Sigmoid colon (tissue), 7 donors: ENCODE data around the gene GPR157. TPM values are rescaled to one million over a fixed set of nuclear protein-coding genes. Genes with fewer than 3 reads are reported as not detected.

Experiments
- DNase-seq: peaks from one replicate; pipeline ENCODE4 v3.0.0-alpha.2; 2019
- H3K27ac ChIP-seq, 4 donors: fragments of 200-600 bp; sonication (generic); one replicate each; pipeline ENCODE4 v1.5.1; 2016 to 2019; ENCODE audit warnings: mild to moderate bottlenecking in 1 of 4
- H3K27me3 ChIP-seq, 3 donors: fragments of 200-600 bp; sonication (generic); one replicate each; pipeline ENCODE4 v1.5.1; 2019; ENCODE audit warnings: mild to moderate bottlenecking in 1 of 3
- H3K36me3 ChIP-seq, 4 donors: fragments of 200-600 bp; sonication (generic); one replicate each; pipeline ENCODE4 v1.5.1; 2016 to 2019
- H3K4me1 ChIP-seq, 4 donors: fragments of 200-600 bp; sonication (generic); one replicate each; pipeline ENCODE4 v1.5.1; 2017 to 2019
- H3K4me3 ChIP-seq, 4 donors: fragments of 200-600 bp; sonication (generic); one replicate each; pipeline ENCODE4 v1.5.1; 2017 to 2019; ENCODE audit warnings: mild to moderate bottlenecking in 2 of 4, moderate library complexity in 1 of 4
- H3K9me3 ChIP-seq, 4 donors: fragments of 200-600 bp in 3 of 4; sonication (generic) in 3 of 4; one replicate each; pipeline versions ENCODE4 v1.5.1 to v1.6.1; 2013 to 2019
- CTCF ChIP-seq, 4 experiments: fragments of 450-650 bp in 3 of 4; fragments of 200-600 bp in 1 of 4; IDR thresholded peaks; one replicate each; pipeline ENCODE4 v1.5.1; 2016 to 2019; ENCODE audit warnings: antibody characterized with exemption in 4 of 4, mild to moderate bottlenecking in 3 of 4, moderate library complexity in 2 of 4
- EP300 ChIP-seq, 4 donors: sonication (generic); formaldehyde crosslinking; IDR thresholded peaks; one replicate each; pipeline ENCODE4 v1.6.1; 2017; ENCODE audit warnings: antibody characterized with exemption in 4 of 4
- POLR2A ChIP-seq, 2 donors: fragments of 450-650 bp; IDR thresholded peaks; one replicate each; pipeline ENCODE4 v1.6.1; 2016; ENCODE audit warnings: antibody characterized with exemption in 2 of 2, mild to moderate bottlenecking in 2 of 2, moderate library complexity in 2 of 2
- POLR2AphosphoS5 ChIP-seq, 4 donors: sonication (generic); formaldehyde crosslinking; IDR thresholded peaks; one replicate each; pipeline ENCODE4 v1.6.1; 2017; ENCODE audit warnings: antibody characterized with exemption in 4 of 4
- WGBS, 2 donors: extraction: QIAGEN DNeasy Blood & Tissue Kit; methylation state at CpG; one replicate each; pipeline ENCODE4 v1.1.7; 2013; 5-methylcytosine and 5-hydroxymethylcytosine counted together
- intact Hi-C: fragments of 100-400 bp; cut with DNase I; formaldehyde crosslinking; loops from one replicate; pipeline ENCODE4 v1.15.1; 2023
- polyA plus RNA-seq, 3 donors: library from polyadenylated mRNA; stranded (reverse); fragments of 200-250 nt; gene quantifications; one replicate each; pipeline ENCODE4 v1.2.3, GENCODE V29; 2013
- total RNA-seq, 4 donors: library from RNA; depleted of rRNA; stranded (reverse); fragments of >200 nt; gene quantifications; one replicate each; pipeline ENCODE4 v1.1.0, GENCODE V29; 2016
- donor health status: healthy with polysubstance abuse.
- donor health status: Bipolar disorder and iron deficiency.
- donor health status: healthy.

Gene GPR157
- total and polyA plus RNA-seq, 7 donors = 0.92 to 3.7 (median 1.8) TPM

GRCh38 chr1:9120312-9120958 is 8.5 kb downstream of the GPR157 start:
- no peak overlapping the region for H3K4me3 ChIP-seq
- TF ChIP-seq EP300 (IDR thresholded peaks at IDR 0.05) = no peak
- no peak for TF ChIP-seq POLR2A (IDR thresholded peaks at IDR 0.05)
- no peaks in the 10 kb centered on the region for H3K9me3 ChIP-seq
- no peaks in the 10 kb centered on the region for H3K27me3 ChIP-seq
- H3K36me3 ChIP-seq = peaks cover 0 to 3% (median 0%) of the 10 kb centered on the region in 4 donors
- H3K27ac ChIP-seq = no peak overlapping the region
- 79 to 83% methylated on average over 9 of the region's 9 CpGs for WGBS, 2 donors
- intact Hi-C loops = no loop called here
- no peak for DNase-seq
- no peaks in the 10 kb centered on the region for H3K4me1 ChIP-seq

- Histone ChIP-seq H3K27ac (no peak overlapping the region), H3K4me1 (no peaks in the 10 kb centered on the region), H3K9me3 (no peaks in the 10 kb centered on the region), H3K4me3 (no peak overlapping the region), H3K36me3 (peaks cover 0 to 3% (median 0%) of the 10 kb centered on the region in 4 donors), H3K27me3 (no peaks in the 10 kb centered on the region)
- intact Hi-C loops = no loop called here
- WGBS, 2 donors = 80 to 89% methylated on average over 9 of the region's 9 CpGs
- no peak for TF ChIP-seq EP300 (IDR thresholded peaks at IDR 0.05)
- no peak for TF ChIP-seq POLR2A (IDR thresholded peaks at IDR 0.05)
- no peak for TF ChIP-seq CTCF (IDR thresholded peaks at IDR 0.05)
- no peak for TF ChIP-seq POLR2AphosphoS5 (IDR thresholded peaks at IDR 0.05)
- DNase-seq = no peak
Measured at GRCh38 chr1:9119745-9120144, 9.2 kb downstream of the GPR157 start.

- Histone ChIP-seq H3K9me3 (no peaks in the 10 kb centered on the region), H3K27ac (no peak overlapping the region), H3K27me3 (no peaks in the 10 kb centered on the region), H3K4me3 (no peak overlapping the region), H3K36me3 (peaks cover 0 to 3% (median 0%) of the 10 kb centered on the region in 4 donors), H3K4me1 (no peaks in the 10 kb centered on the region)
- DNase-seq = no peak
- no peak for TF ChIP-seq POLR2A (IDR thresholded peaks at IDR 0.05)
- no peak for TF ChIP-seq EP300 (IDR thresholded peaks at IDR 0.05)
- no peak for TF ChIP-seq POLR2AphosphoS5 (IDR thresholded peaks at IDR 0.05)
- no peak for TF ChIP-seq CTCF (IDR thresholded peaks at IDR 0.05)
- WGBS, 2 donors = 83 to 90% methylated on average over 7 of the region's 7 CpGs
- intact Hi-C loops = no loop called here
Measured at GRCh38 chr1:9118186-9118585, 10.7 kb downstream of the GPR157 start.

- H3K9me3 ChIP-seq = no peaks in the 10 kb centered on the region
- H3K4me1 ChIP-seq = peaks cover 0 to 6% (median 3%) of the 10 kb centered on the region in 4 donors
- TF ChIP-seq POLR2A (IDR thresholded peaks at IDR 0.05) (no peak), CTCF (IDR thresholded peaks at IDR 0.05) (no peak), POLR2AphosphoS5 (IDR thresholded peaks at IDR 0.05) (no peak), EP300 (IDR thresholded peaks at IDR 0.05) (no peak)
- H3K36me3 ChIP-seq = peaks cover 0 to 3% (median 0%) of the 10 kb centered on the region in 4 donors
- WGBS, 2 donors = 66 to 79% methylated on average over 5 of the region's 5 CpGs
- DNase-seq = no peak
- no peak overlapping the region for H3K27ac ChIP-seq
- no peak overlapping the region for H3K4me3 ChIP-seq
- intact Hi-C loops = no loop called here
- H3K27me3 ChIP-seq = no peaks in the 10 kb centered on the region
Measured at GRCh38 chr1:9115351-9116205, 13.3 kb downstream of the GPR157 start.
